ENCODE measurements around the gene VAV2. TPM values are rescaled to one million over a fixed set of nuclear protein-coding genes. Genes with fewer than 3 reads are reported as not detected.

Gene VAV2
- total and polyA plus RNA-seq, 2 experiments from 2014 or later = 10.8 to 15.3 TPM

DNA sequence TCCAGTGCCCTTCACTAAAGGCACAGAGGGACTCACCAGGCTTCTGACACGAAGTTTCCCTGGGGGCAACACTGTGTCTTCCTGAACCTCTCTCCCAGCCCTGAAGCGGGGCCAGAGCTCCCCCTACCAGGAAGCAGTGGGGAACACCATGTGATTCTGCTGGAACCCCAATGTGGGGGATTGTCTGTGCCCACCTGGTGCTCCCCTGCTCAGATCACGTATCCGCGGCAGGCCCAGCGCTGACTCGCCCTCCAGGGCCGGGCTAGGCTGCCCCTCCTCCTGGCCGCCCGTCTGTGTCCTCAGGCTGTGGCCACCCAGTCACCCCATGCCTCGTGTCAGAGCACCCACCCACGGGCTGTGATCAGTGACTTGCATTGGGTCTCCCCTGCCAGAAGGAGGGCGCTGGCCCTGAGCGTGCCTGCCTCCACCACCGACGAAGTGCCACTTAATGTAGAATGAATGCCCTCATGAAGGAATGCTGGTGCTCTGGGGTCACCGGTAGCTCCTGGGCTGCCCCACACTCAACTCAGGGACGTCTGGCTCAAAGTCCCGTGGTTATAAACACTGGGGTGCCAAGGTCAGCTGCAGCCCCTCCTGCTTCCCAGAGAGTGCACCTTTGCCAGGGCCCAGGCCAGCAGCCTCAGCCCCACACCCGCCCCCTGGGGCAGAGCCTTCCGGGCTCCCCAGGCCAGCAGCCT is 276.1 kb downstream of the VAV2 start:
- Histone ChIP-seq H3K27ac (no peak overlapping the region), H3K36me3 (no peaks in the 10 kb centered on the region), H3K9me3 (ENCODE audit: low read depth) (no peaks in the 10 kb centered on the region), H3K4me3 (no peak overlapping the region), H3K4me1 (ENCODE audit: low read depth) (peaks cover 29% of the 10 kb centered on the region), H3K27me3 (no peaks in the 10 kb centered on the region)
- DNase-seq (ENCODE audit: low read depth in 1 of 2, low spot score in 1 of 2) = peak; percentile 46 to 66
- TF ChIP-seq, protein P1, sequence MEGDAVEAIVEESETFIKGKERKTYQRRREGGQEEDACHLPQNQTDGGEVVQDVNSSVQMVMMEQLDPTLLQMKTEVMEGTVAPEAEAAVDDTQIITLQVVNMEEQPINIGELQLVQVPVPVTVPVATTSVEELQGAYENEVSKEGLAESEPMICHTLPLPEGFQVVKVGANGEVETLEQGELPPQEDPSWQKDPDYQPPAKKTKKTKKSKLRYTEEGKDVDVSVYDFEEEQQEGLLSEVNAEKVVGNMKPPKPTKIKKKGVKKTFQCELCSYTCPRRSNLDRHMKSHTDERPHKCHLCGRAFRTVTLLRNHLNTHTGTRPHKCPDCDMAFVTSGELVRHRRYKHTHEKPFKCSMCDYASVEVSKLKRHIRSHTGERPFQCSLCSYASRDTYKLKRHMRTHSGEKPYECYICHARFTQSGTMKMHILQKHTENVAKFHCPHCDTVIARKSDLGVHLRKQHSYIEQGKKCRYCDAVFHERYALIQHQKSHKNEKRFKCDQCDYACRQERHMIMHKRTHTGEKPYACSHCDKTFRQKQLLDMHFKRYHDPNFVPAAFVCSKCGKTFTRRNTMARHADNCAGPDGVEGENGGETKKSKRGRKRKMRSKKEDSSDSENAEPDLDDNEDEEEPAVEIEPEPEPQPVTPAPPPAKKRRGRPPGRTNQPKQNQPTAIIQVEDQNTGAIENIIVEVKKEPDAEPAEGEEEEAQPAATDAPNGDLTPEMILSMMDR (IDR thresholded peaks at IDR 0.05; ENCODE audit: low read depth, low read length) = peak; percentile 62

DNA sequence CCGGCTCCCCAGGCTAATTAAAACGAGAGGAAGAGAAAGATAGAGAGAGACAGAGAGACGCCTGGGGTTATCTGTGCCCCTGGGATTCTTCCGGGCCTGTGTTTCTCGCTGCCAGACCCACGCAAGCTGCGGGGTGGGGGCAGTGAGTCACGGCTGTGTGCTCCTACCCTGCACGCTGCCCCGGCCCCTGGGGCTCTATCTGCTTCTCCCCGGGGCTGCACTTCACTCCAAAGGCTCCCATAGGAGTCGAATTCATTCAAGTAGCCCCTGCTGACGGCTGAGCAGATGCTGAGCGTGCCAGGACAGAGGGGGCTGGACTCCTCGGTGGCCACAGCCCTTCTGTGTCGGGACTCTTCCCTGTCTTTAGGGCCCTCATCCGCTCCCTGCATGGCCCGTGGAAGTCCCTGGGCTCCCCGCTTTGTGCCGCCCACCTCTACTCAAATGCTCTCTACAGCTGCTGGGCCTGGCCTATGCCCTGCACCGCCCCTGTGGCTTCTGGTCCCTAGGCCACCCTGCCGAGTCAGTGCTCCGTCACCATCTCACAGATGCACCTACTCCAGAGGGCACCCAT is 276.7 kb downstream of the VAV2 start:
- no peaks in the 10 kb centered on the region for H3K9me3 ChIP-seq (ENCODE audit: low read depth)
- peak overlapping the region; percentile 63 for H3K27ac ChIP-seq
- peaks cover 29% of the 10 kb centered on the region for H3K4me1 ChIP-seq (ENCODE audit: low read depth)
- H3K27me3 ChIP-seq = no peaks in the 10 kb centered on the region
- no peaks in the 10 kb centered on the region for H3K36me3 ChIP-seq
- H3K4me3 ChIP-seq = no peak overlapping the region
- peak in 1 of 2 donors; percentile 92 for DNase-seq (ENCODE audit: low read depth in 1 of 2, low spot score in 1 of 2)
- TF ChIP-seq, protein P1 (IDR thresholded peaks at IDR 0.05; ENCODE audit: low read depth, low read length) = no peak

DNA sequence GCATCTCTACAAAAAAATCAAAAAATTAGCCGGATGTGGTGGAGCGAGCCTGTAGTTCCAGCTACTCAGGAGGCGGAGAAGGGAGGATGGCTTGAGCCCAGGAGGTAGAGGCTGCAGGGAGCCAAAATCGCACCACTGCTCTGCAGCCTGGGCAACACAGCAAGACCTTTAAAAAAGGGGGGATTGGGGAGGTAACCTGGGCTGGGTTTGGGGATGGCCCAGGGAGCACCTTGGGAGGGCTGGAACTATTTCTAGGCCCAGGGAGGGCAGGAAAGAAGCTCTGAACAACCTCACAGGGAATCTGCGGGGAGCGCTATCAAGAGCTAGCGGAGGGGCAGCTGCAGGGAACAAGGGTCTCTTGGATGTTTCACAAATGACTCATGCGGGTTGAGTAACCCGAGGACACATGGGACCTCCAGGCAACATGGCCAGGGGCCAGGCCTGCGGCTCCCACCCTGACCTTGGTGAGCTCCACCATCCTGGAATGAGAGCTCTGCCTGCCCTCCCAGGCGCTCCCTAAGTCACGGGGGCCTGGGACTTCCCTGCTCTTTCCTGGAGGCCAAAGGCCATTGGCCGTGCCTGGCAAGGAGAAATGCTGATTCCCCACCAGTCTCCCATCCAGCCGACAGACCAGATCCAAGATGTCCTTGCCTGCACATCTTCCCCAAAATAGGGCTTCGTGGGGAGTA is 277.4 kb downstream of the VAV2 start:
- DNase-seq (ENCODE audit: low read depth in 1 of 2, low spot score in 1 of 2) = peak; percentile 52 to 97
- no peak overlapping the region for H3K4me3 ChIP-seq
- peak overlapping the region; percentile 63 for H3K27ac ChIP-seq
- no peaks in the 10 kb centered on the region for H3K9me3 ChIP-seq (ENCODE audit: low read depth)
- no peaks in the 10 kb centered on the region for H3K36me3 ChIP-seq
- TF ChIP-seq, protein P1 (IDR thresholded peaks at IDR 0.05; ENCODE audit: low read depth, low read length) = no peak
- H3K27me3 ChIP-seq = no peaks in the 10 kb centered on the region
- peaks cover 29% of the 10 kb centered on the region for H3K4me1 ChIP-seq (ENCODE audit: low read depth)

DNA sequence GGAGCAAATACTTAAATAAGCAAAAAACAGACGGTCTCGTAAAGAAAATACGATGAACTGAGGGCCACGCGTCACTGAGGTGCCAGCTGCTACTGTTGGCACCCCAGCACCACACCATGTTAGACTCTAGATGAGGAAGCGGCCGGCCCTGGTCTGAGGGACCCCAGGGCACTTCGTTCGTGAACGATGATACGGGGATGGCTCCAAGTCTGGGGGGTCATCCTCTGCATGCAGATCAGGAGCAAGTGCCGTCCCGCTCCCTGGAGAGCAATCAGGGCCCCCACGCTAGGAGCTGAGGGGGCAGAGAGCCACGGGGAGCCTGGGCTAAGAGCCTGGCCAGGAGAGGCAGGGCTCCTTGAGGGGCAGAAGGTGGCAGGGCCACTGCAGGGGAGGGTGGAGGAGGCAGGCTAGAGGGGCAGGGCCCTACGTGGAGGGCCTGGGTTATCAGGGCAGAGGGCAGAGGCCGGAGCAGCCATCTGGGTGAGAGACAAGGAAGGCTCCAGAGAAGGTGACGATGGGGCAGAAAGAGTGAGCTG is 278.1 kb downstream of the VAV2 start:
- Histone ChIP-seq H3K9me3 (ENCODE audit: low read depth) (no peaks in the 10 kb centered on the region), H3K27ac (peak overlapping the region; percentile 63), H3K4me3 (no peak overlapping the region), H3K27me3 (no peaks in the 10 kb centered on the region), H3K36me3 (no peaks in the 10 kb centered on the region), H3K4me1 (ENCODE audit: low read depth) (peaks cover 29% of the 10 kb centered on the region)
- TF ChIP-seq, protein P1 (IDR thresholded peaks at IDR 0.05; ENCODE audit: low read depth, low read length) = no peak
- no peak for DNase-seq (ENCODE audit: low read depth in 1 of 2, low spot score in 1 of 2)

DNA sequence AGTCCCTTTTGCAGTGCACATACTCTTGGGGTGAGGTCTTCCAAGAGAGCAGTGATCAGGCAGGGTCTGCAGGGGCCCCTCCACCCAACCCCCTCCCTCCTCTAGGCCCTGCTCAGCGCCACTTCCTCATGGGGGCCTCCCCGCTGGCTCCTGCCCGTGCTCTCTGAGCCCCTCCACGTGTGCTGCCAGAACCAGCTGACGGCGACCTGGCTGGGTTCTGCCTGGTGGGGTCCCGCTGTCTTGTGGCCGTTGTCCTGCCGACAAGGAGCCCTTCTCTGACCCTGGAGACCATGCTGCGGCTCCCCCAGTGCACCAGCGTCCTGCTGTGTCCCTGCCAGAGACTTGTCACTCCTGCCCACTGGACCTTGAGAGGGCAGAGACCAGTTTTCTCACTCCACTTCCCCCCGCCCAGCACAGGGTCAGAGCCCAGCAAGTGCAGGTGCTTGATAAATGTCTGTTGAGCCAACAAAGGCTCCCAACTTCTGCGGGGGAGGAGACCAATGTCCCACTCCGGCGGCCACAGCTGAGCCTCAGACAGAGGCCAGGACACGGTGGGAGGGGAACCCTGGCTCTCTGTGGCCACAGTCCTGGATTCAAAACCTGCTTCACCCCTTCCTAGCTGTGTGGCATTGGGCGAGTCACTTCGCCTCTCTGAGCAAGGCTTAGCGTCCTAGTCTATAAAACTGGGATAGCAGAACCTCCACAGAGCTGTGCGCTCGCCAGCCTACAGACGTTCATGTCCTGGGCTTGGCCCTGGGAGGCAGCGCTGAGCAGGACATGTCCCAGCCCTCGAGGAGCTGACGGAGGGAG is 278.8 kb downstream of the VAV2 start:
- Histone ChIP-seq H3K9me3 (ENCODE audit: low read depth) (no peaks in the 10 kb centered on the region), H3K4me3 (no peak overlapping the region), H3K36me3 (no peaks in the 10 kb centered on the region), H3K27me3 (no peaks in the 10 kb centered on the region), H3K4me1 (ENCODE audit: low read depth) (peaks cover 29% of the 10 kb centered on the region), H3K27ac (no peak overlapping the region)
- no peak for DNase-seq (ENCODE audit: low read depth in 1 of 2, low spot score in 1 of 2)
- TF ChIP-seq, protein P1 (IDR thresholded peaks at IDR 0.05; ENCODE audit: low read depth, low read length) = no peak

Data from cardiac muscle cell (in vitro differentiated cells and primary cell).